ENCODE data around the gene QKI. TPM values are rescaled to one million over a fixed set of nuclear protein-coding genes. Genes with fewer than 3 reads are reported as not detected.

QKI gene
- total RNA-seq, 2 experiments from 2014 or later: 48.6 to 62.7 TPM

GRCh38 chr6:163415620-163416556 is 1.4 kb downstream of the QKI start:
- peak; percentile 69 for DNase-seq
- H3K4me1 Mint-ChIP-seq: peaks cover 36% of the 10 kb centered on the region
- intact Hi-C loops (cut with DNase I, micrococcal nuclease): loop anchor here (1.0 to 10.0 kb wide), 5 partner anchors 43 to 1511 kb away; no protein-coding TSS in a partner anchor
- ATAC-seq: no peak
- CTCF ChIA-PET: interaction anchor here (0.6 to 1.9 kb wide), 6 partner anchors 12 to 140 kb away, joined by 3 to 8 read pairs (median 4); no protein-coding TSS in a partner anchor
- peak overlapping the region; percentile 90 for H3K27ac Mint-ChIP-seq
- H3K4me3 Mint-ChIP-seq: peak overlapping the region; percentile 84
- no peaks in the 10 kb centered on the region for H3K27me3 Mint-ChIP-seq
- H3K36me3 Mint-ChIP-seq (ENCODE audit: low read depth): peaks cover 3% of the 10 kb centered on the region
- no peaks in the 10 kb centered on the region for H3K9me3 Mint-ChIP-seq (ENCODE audit: low read depth)
- POLR2A ChIA-PET: interaction anchor here (0.9 kb wide), 1 partner anchor 44 kb away, joined by 3 read pairs; no protein-coding TSS in a partner anchor

- H3K9me3 Mint-ChIP-seq (ENCODE audit: low read depth): no peaks in the 10 kb centered on the region
- H3K27ac Mint-ChIP-seq: peak overlapping the region; percentile 90
- ChIA-PET POLR2A (no interaction called here), CTCF (interaction anchor here (0.7 to 1.9 kb wide), 4 partner anchors 11 to 138 kb away, joined by 3 to 8 read pairs (median 4); no protein-coding TSS in a partner anchor)
- intact Hi-C loops (cut with DNase I, micrococcal nuclease): loop anchor here (1.0 to 10.0 kb wide), 5 partner anchors 42 to 1510 kb away; no protein-coding TSS in a partner anchor
- DNase-seq: peak; percentile 54
- peaks cover 35% of the 10 kb centered on the region for H3K4me1 Mint-ChIP-seq
- H3K4me3 Mint-ChIP-seq: peak overlapping the region; percentile 84
- no peaks in the 10 kb centered on the region for H3K27me3 Mint-ChIP-seq
- ATAC-seq: no peak
- H3K36me3 Mint-ChIP-seq (ENCODE audit: low read depth): no peaks in the 10 kb centered on the region
These were observed 2.2 kb downstream of the QKI start for GRCh38 chr6:163416557-163417253.

- Mint-ChIP-seq H3K9me3 (ENCODE audit: low read depth) (no peaks in the 10 kb centered on the region), H3K4me3 (peak overlapping the region; percentile 84), H3K36me3 (ENCODE audit: low read depth) (no peaks in the 10 kb centered on the region), H3K4me1 (peaks cover 33% of the 10 kb centered on the region), H3K27me3 (no peaks in the 10 kb centered on the region), H3K27ac (no peak overlapping the region)
- CTCF ChIA-PET: interaction anchor here (0.7 to 1.9 kb wide), 5 partner anchors 11 to 137 kb away, joined by 3 to 8 read pairs (median 4); no protein-coding TSS in a partner anchor
- ATAC-seq: no peak
- POLR2A ChIA-PET: no interaction called here
- no peak for DNase-seq
- intact Hi-C loops (cut with DNase I, micrococcal nuclease): loop anchor here (1.0 to 10.0 kb wide), 5 partner anchors 41 to 1509 kb away; no protein-coding TSS in a partner anchor
These were observed 3.1 kb downstream of the QKI start for GRCh38 chr6:163417595-163417994.

GRCh38 chr6:163418311-163419029 is 4.0 kb downstream of the QKI start:
- CTCF ChIA-PET: interaction anchor here (0.8 to 1.7 kb wide), 3 partner anchors 10 to 24 kb away, joined by 3 to 4 read pairs (median 3); no protein-coding TSS in a partner anchor
- H3K27me3 Mint-ChIP-seq: no peaks in the 10 kb centered on the region
- no peak for DNase-seq
- no peaks in the 10 kb centered on the region for H3K9me3 Mint-ChIP-seq (ENCODE audit: low read depth)
- H3K36me3 Mint-ChIP-seq (ENCODE audit: low read depth): no peaks in the 10 kb centered on the region
- no peak overlapping the region for H3K4me3 Mint-ChIP-seq
- POLR2A ChIA-PET: no interaction called here
- no peak overlapping the region for H3K27ac Mint-ChIP-seq
- intact Hi-C loops (cut with DNase I, micrococcal nuclease): loop anchor here in 1 of 2 experiments (10.0 kb wide), 1 partner anchor 1506 kb away; no protein-coding TSS in a partner anchor
- H3K4me1 Mint-ChIP-seq: peaks cover 33% of the 10 kb centered on the region
- ATAC-seq: no peak

- DNase-seq (no peak), ATAC-seq (no peak)
- no peak overlapping the region for H3K4me3 Mint-ChIP-seq
- no peaks in the 10 kb centered on the region for H3K9me3 Mint-ChIP-seq (ENCODE audit: low read depth)
- no peak overlapping the region for H3K27ac Mint-ChIP-seq
- H3K36me3 Mint-ChIP-seq (ENCODE audit: low read depth): no peaks in the 10 kb centered on the region
- ChIA-PET CTCF (interaction anchor here (0.6 to 1.3 kb wide), 2 partner anchors 80 to 135 kb away, joined by 3 to 5 read pairs; no protein-coding TSS in a partner anchor), POLR2A (no interaction called here)
- no peaks in the 10 kb centered on the region for H3K27me3 Mint-ChIP-seq
- intact Hi-C loops (cut with DNase I, micrococcal nuclease): loop anchor here in 1 of 2 experiments (10.0 kb wide), 1 partner anchor 1505 kb away; no protein-coding TSS in a partner anchor
- peaks cover 40% of the 10 kb centered on the region for H3K4me1 Mint-ChIP-seq
These were observed 5.1 kb downstream of the QKI start for GRCh38 chr6:163419413-163420288.

- no peaks in the 10 kb centered on the region for H3K9me3 Mint-ChIP-seq (ENCODE audit: low read depth)
- H3K27me3 Mint-ChIP-seq: no peaks in the 10 kb centered on the region
- no peak for ATAC-seq
- H3K27ac Mint-ChIP-seq: no peak overlapping the region
- ChIA-PET CTCF (interaction anchor here (0.6 to 1.3 kb wide), 2 partner anchors 79 to 134 kb away, joined by 3 to 5 read pairs; no protein-coding TSS in a partner anchor), POLR2A (no interaction called here)
- no peak overlapping the region for H3K4me3 Mint-ChIP-seq
- no peak for DNase-seq
- peaks cover 43% of the 10 kb centered on the region for H3K4me1 Mint-ChIP-seq
- intact Hi-C loops (cut with DNase I, micrococcal nuclease): no loop called here
- no peaks in the 10 kb centered on the region for H3K36me3 Mint-ChIP-seq (ENCODE audit: low read depth)
These were observed 5.7 kb downstream of the QKI start for GRCh38 chr6:163420289-163420614.

- H3K27ac Mint-ChIP-seq: no peak overlapping the region
- CTCF ChIA-PET: no interaction called here
- no peaks in the 10 kb centered on the region for H3K36me3 Mint-ChIP-seq (ENCODE audit: low read depth)
- no peak for ATAC-seq
- peaks cover 46% of the 10 kb centered on the region for H3K4me1 Mint-ChIP-seq
- H3K4me3 Mint-ChIP-seq: no peak overlapping the region
- POLR2A ChIA-PET: no interaction called here
- DNase-seq: no peak
- H3K27me3 Mint-ChIP-seq: no peaks in the 10 kb centered on the region
- H3K9me3 Mint-ChIP-seq (ENCODE audit: low read depth): no peaks in the 10 kb centered on the region
- intact Hi-C loops (cut with DNase I, micrococcal nuclease): no loop called here
These were observed 8.0 kb downstream of the QKI start for GRCh38 chr6:163422550-163422949.

- Mint-ChIP-seq H3K9me3 (ENCODE audit: low read depth) (no peaks in the 10 kb centered on the region), H3K27ac (no peak overlapping the region), H3K36me3 (ENCODE audit: low read depth) (no peaks in the 10 kb centered on the region), H3K4me3 (no peak overlapping the region), H3K4me1 (peaks cover 41% of the 10 kb centered on the region), H3K27me3 (no peaks in the 10 kb centered on the region)
- intact Hi-C loops (cut with DNase I, micrococcal nuclease): no loop called here
- ChIA-PET POLR2A (no interaction called here), CTCF (interaction anchor here (0.6 to 1.2 kb wide), 3 partner anchors 42 to 1095 kb away, joined by 3 read pairs; no protein-coding TSS in a partner anchor)
- DNase-seq: no peak
- ATAC-seq: no peak
These were observed 9.2 kb downstream of the QKI start for GRCh38 chr6:163423696-163424095.

GRCh38 chr6:163427498-163428254 is 13.2 kb downstream of the QKI start:
- no peak overlapping the region for H3K27ac Mint-ChIP-seq
- H3K4me1 Mint-ChIP-seq: peaks cover 42% of the 10 kb centered on the region
- no peak for ATAC-seq
- DNase-seq: no peak
- H3K4me3 Mint-ChIP-seq: no peak overlapping the region
- H3K36me3 Mint-ChIP-seq (ENCODE audit: low read depth): no peaks in the 10 kb centered on the region
- no peaks in the 10 kb centered on the region for H3K27me3 Mint-ChIP-seq
- intact Hi-C loops (cut with DNase I, micrococcal nuclease): no loop called here
- no peaks in the 10 kb centered on the region for H3K9me3 Mint-ChIP-seq (ENCODE audit: low read depth)
- ChIA-PET CTCF (interaction anchor here (0.6 to 1.6 kb wide), 4 partner anchors 9 to 129 kb away, joined by 3 to 4 read pairs (median 3); no protein-coding TSS in a partner anchor), POLR2A (no interaction called here)

GRCh38 chr6:163428373-163428772 is 13.9 kb downstream of the QKI start:
- ChIA-PET POLR2A (no interaction called here), CTCF (interaction anchor here (0.7 kb wide), 1 partner anchor 10 kb away, joined by 3 read pairs; no protein-coding TSS in a partner anchor)
- DNase-seq (no peak), ATAC-seq (no peak)
- no peak overlapping the region for H3K4me3 Mint-ChIP-seq
- no peaks in the 10 kb centered on the region for H3K9me3 Mint-ChIP-seq (ENCODE audit: low read depth)
- no peaks in the 10 kb centered on the region for H3K27me3 Mint-ChIP-seq
- H3K4me1 Mint-ChIP-seq: peaks cover 42% of the 10 kb centered on the region
- no peaks in the 10 kb centered on the region for H3K36me3 Mint-ChIP-seq (ENCODE audit: low read depth)
- intact Hi-C loops (cut with DNase I, micrococcal nuclease): no loop called here
- H3K27ac Mint-ChIP-seq: no peak overlapping the region

Data from activated CD4-positive, alpha-beta T cell treated with anti-CD3 and anti-CD28 coated beads for 36 hours (primary cell).